NCI-H1417 treated with DMSO at 0.1 percent for 48 hours (cell line): Measurements from ENCODE around the gene CAMP.
"Not testable (repeated sequence)": the region's sequence is repeated elsewhere in the genome, so short reads cannot be mapped to it uniquely, and the experiment has no call there.

ENCODE experiments used
- DNase-seq: peaks from one replicate; lab custom pipeline; 2025; lab: John Stamatoyannopoulos, UW

Gene CAMP

GRCh38 chr3:48222616-48223513, at the start of gene CAMP:
CAMP (plus strand) TSS chr3:48223495; CDS start chr3:48223512, 17 bp downstream.
- DNase-seq, result no peak

GRCh38 chr3:48178072-48178471, 45.2 kb upstream of the CAMP start:
- no peak for DNase-seq

GRCh38 chr3:48180021-48180420, 43.3 kb upstream of the CAMP start:
- DNase-seq, result no peak

GRCh38 chr3:48180531-48181253, 42.6 kb upstream of the CAMP start:
- no peak for DNase-seq

GRCh38 chr3:48184299-48184698, 39.0 kb upstream of the CAMP start:
- no peak for DNase-seq

GRCh38 chr3:48185129-48185528, 38.2 kb upstream of the CAMP start:
- no peak for DNase-seq

GRCh38 chr3:48186631-48187300, 36.5 kb upstream of the CAMP start:
- DNase-seq, result no peak

GRCh38 chr3:48187301-48187578, 36.1 kb upstream of the CAMP start:
- no peak for DNase-seq

- no peak for DNase-seq
Observed at GRCh38 chr3:48187579-48188265, 35.6 kb upstream of the CAMP start.

- DNase-seq, result peak; percentile 89
Observed at GRCh38 chr3:48188266-48189201, 34.8 kb upstream of the CAMP start, which contains the start of gene CDC25A. CDC25A (minus strand) TSS chr3:48188417; CDS start chr3:48187947, 470 bp downstream.

- no peak for DNase-seq
Observed at GRCh38 chr3:48189321-48189720, 34.0 kb upstream of the CAMP start.

GRCh38 chr3:48190911-48191310, 32.4 kb upstream of the CAMP start:
- no peak for DNase-seq

- DNase-seq, result peak; percentile 6
Observed at GRCh38 chr3:48194446-48195071, 28.7 kb upstream of the CAMP start.

GRCh38 chr3:48196611-48197010, 26.7 kb upstream of the CAMP start:
- DNase-seq, result no peak

GRCh38 chr3:48199117-48199516, 24.2 kb upstream of the CAMP start:
- DNase-seq, result no peak

GRCh38 chr3:48202632-48203031, 20.7 kb upstream of the CAMP start:
- DNase-seq, result no peak

GRCh38 chr3:48208076-48208475, 15.2 kb upstream of the CAMP start:
- DNase-seq, result no peak

- no peak for DNase-seq
Observed at GRCh38 chr3:48209445-48209844, 13.8 kb upstream of the CAMP start.

GRCh38 chr3:48210534-48210933, 12.8 kb upstream of the CAMP start:
- not testable (repeated sequence) for DNase-seq

GRCh38 chr3:48211776-48212175, 11.5 kb upstream of the CAMP start:
- not testable (repeated sequence) for DNase-seq

GRCh38 chr3:48214225-48214624, 9.1 kb upstream of the CAMP start:
- DNase-seq, result no peak
